MM.1S (cell line): Measurements from ENCODE around the gene GBX2.

Experiments
- DNase-seq: peaks from one replicate; pipeline ENCODE4 v3.0.0-alpha.2; 2015
- H2AFZ ChIP-seq: fragments of 300-600 bp; sonication (generic); 2 replicates; pipeline ENCODE4 v1.6.0; 2016; ENCODE audit warnings: antibody characterized with exemption, low read length
- H3F3A ChIP-seq: fragments of 300-600 bp; sonication (generic); 2 replicates; pipeline ENCODE4 v1.6.1; 2016; ENCODE audit warnings: mild to moderate bottlenecking, antibody characterized with exemption, low read length, moderate library complexity, mixed read lengths; ENCODE audit not compliant: insufficient read depth
- H3K27ac ChIP-seq: fragments of 300-600 bp; sonication (generic); 2 replicates; pipeline ENCODE4 v1.5.1; 2016; ENCODE audit warnings: mild to moderate bottlenecking, low read length
- H3K27me3 ChIP-seq: fragments of 300-600 bp; sonication (generic); replicated peaks from 2 replicates; pipeline ENCODE4 v1.6.0; 2016; ENCODE audit warnings: low read length; ENCODE audit not compliant: insufficient read depth
- H3K36me3 ChIP-seq: fragments of 300-600 bp; sonication (generic); replicated peaks from 2 replicates; pipeline ENCODE4 v1.6.1; 2016; ENCODE audit warnings: mild to moderate bottlenecking, low read length, mixed read lengths; ENCODE audit not compliant: insufficient read depth
- H3K4me1 ChIP-seq: fragments of 300-600 bp; sonication (generic); 2 replicates; pipeline ENCODE4 v1.6.1; 2016; ENCODE audit warnings: low read length, mixed read lengths
- H3K4me2 ChIP-seq: fragments of 300-600 bp; sonication (generic); 2 replicates; pipeline ENCODE4 v1.6.0; 2016; ENCODE audit warnings: low read depth, low read length
- H3K4me3 ChIP-seq: fragments of 300-600 bp; sonication (generic); 2 replicates; pipeline ENCODE4 v1.5.1; 2016; ENCODE audit warnings: low read length, mixed read lengths
- H3K79me2 ChIP-seq: fragments of 300-600 bp; sonication (generic); 2 replicates; pipeline ENCODE4 v1.6.1; 2016; ENCODE audit warnings: mixed run types, low read length, mixed read lengths
- H3K9ac ChIP-seq: fragments of 300-600 bp; sonication (generic); 2 replicates; pipeline ENCODE4 v1.6.1; 2016; ENCODE audit warnings: low read length, mixed read lengths
- H3K9me2 ChIP-seq: fragments of 300-600 bp; sonication (generic); replicated peaks from 2 replicates; pipeline ENCODE4 v1.6.1; 2016; ENCODE audit warnings: mild to moderate bottlenecking, low read length, mixed read lengths; ENCODE audit not compliant: insufficient read depth
- H3K9me3 ChIP-seq: fragments of 300-600 bp; sonication (generic); replicated peaks from 2 replicates; pipeline ENCODE4 v1.6.1; 2016; ENCODE audit warnings: mild to moderate bottlenecking, low read length, mixed read lengths; ENCODE audit not compliant: insufficient read depth
- H4K20me1 ChIP-seq: fragments of 300-600 bp; sonication (generic); 2 replicates; pipeline ENCODE4 v1.6.1; 2016; ENCODE audit warnings: mild to moderate bottlenecking, low read length, moderate library complexity, mixed read lengths; ENCODE audit not compliant: insufficient read depth
- CTCF ChIP-seq: fragments of 300-600 bp; sonication (generic); IDR thresholded peaks from 2 replicates; pipeline ENCODE4 v1.5.1; 2016; ENCODE audit warnings: antibody characterized with exemption, low read length, mixed read lengths
- EZH2 ChIP-seq: fragments of 300-600 bp; sonication (generic); optimal IDR thresholded peaks from 2 replicates; pipeline ENCODE3; 2017; ENCODE audit warnings: low read depth, mild to moderate bottlenecking, antibody characterized with exemption, low read length, mixed read lengths
- EZH2phosphoT487 ChIP-seq: fragments of 300-600 bp; sonication (generic); IDR thresholded peaks from 2 replicates; pipeline ENCODE4 v1.6.1; 2018; ENCODE audit warnings: antibody characterized with exemption, low read length

The GBX2 gene

GRCh38 chr2:236124182-236124893 lies 43.8 kb downstream of the GBX2 start:
- Histone ChIP-seq H3K9ac (no peak overlapping the region), H3K9me2 (no peaks in the 10 kb centered on the region), H3F3A (no peaks in the 10 kb centered on the region), H3K27ac (no peak overlapping the region), H3K27me3 (no peaks in the 10 kb centered on the region), H3K9me3 (no peaks in the 10 kb centered on the region), H3K79me2 (no peaks in the 10 kb centered on the region), H3K4me3 (no peak overlapping the region), H3K4me2 (no peak overlapping the region), H3K4me1 (no peaks in the 10 kb centered on the region), H4K20me1 (no peaks in the 10 kb centered on the region), H2AFZ (no peak overlapping the region), H3K36me3 (no peaks in the 10 kb centered on the region)
- DNase-seq: no peak
- TF ChIP-seq EZH2 (no peak), EZH2phosphoT487 (no peak), CTCF (no peak)

- no peak overlapping the region for H3K4me3 ChIP-seq
- no peak overlapping the region for H2AFZ ChIP-seq
- no peak overlapping the region for H3K27ac ChIP-seq
- H4K20me1 ChIP-seq: no peaks in the 10 kb centered on the region
- no peaks in the 10 kb centered on the region for H3K79me2 ChIP-seq
- no peaks in the 10 kb centered on the region for H3K9me3 ChIP-seq
- no peak for DNase-seq
- H3K36me3 ChIP-seq: no peaks in the 10 kb centered on the region
- no peaks in the 10 kb centered on the region for H3K9me2 ChIP-seq
- no peak overlapping the region for H3K4me2 ChIP-seq
- H3K4me1 ChIP-seq: no peaks in the 10 kb centered on the region
- H3K27me3 ChIP-seq: no peaks in the 10 kb centered on the region
- H3K9ac ChIP-seq: no peak overlapping the region
- H3F3A ChIP-seq: no peaks in the 10 kb centered on the region
- TF ChIP-seq EZH2phosphoT487 (no peak), CTCF (no peak), EZH2 (no peak)
These were observed 44.5 kb downstream of the GBX2 start for GRCh38 chr2:236123716-236124115.

GRCh38 chr2:236122236-236122635 lies 46.0 kb downstream of the GBX2 start:
- H3K79me2 ChIP-seq: no peaks in the 10 kb centered on the region
- no peak for DNase-seq
- H3K36me3 ChIP-seq: no peaks in the 10 kb centered on the region
- no peaks in the 10 kb centered on the region for H3K27me3 ChIP-seq
- H4K20me1 ChIP-seq: no peaks in the 10 kb centered on the region
- no peak overlapping the region for H3K4me2 ChIP-seq
- H3K9ac ChIP-seq: no peak overlapping the region
- no peak overlapping the region for H2AFZ ChIP-seq
- H3F3A ChIP-seq: no peaks in the 10 kb centered on the region
- H3K4me1 ChIP-seq: no peaks in the 10 kb centered on the region
- no peaks in the 10 kb centered on the region for H3K9me3 ChIP-seq
- H3K9me2 ChIP-seq: no peaks in the 10 kb centered on the region
- TF ChIP-seq CTCF: no peak
- TF ChIP-seq EZH2phosphoT487: no peak
- TF ChIP-seq EZH2: no peak
- no peak overlapping the region for H3K27ac ChIP-seq
- H3K4me3 ChIP-seq: no peak overlapping the region
